Measurements from ENCODE around the gene KYAT1. TPM values are rescaled to one million over a fixed set of nuclear protein-coding genes. Genes with fewer than 3 reads are reported as not detected.
A peak's percentile ranks its signal among the peaks of the same experiment; 100 is the strongest.

The KYAT1 gene
- total and polyA plus RNA-seq, 2 of the 13 experiments (the other 11 are each of a cell fraction or from before 2014, with no cell fraction given), result 9.2 to 46.5 TPM

- TF ChIP-seq TBX2 (CRISPR knock-in tag; IDR thresholded peaks at IDR 0.05; ENCODE audit: borderline replicate concordance) (peak; percentile 95), ZBTB3 (CRISPR knock-in tag; IDR thresholded peaks at IDR 0.05; ENCODE audit: borderline replicate concordance, low read depth) (no peak), ZNF605 (CRISPR knock-in tag; IDR thresholded peaks at IDR 0.05) (peak; percentile 94), CBX2 (IDR thresholded peaks at IDR 0.05; ENCODE audit: low read depth, low read length) (no peak), CBX2 (CRISPR knock-in tag; IDR thresholded peaks at IDR 0.05; ENCODE audit: low read depth) (0 out of 2 replicates have a peak, but pooled peaks have one; percentile 67), NBN (conservative IDR thresholded peaks at IDR 0.05) (no peak), MED8 (CRISPR knock-in tag; IDR thresholded peaks at IDR 0.05; ENCODE audit: insufficient replicate concordance) (peak; percentile 77), CEBPB (IDR thresholded peaks at IDR 0.05; ENCODE audit: borderline replicate concordance, low read depth, low read length) (peak; percentile 86), ZNF432 (CRISPR knock-in tag; IDR thresholded peaks at IDR 0.05; ENCODE audit: borderline replicate concordance) (no peak), AHR (CRISPR knock-in tag; IDR thresholded peaks at IDR 0.05) (peak; percentile 87), SALL2 (CRISPR knock-in tag; IDR thresholded peaks at IDR 0.05) (peak; percentile 93), JUND (CRISPR knock-in tag; IDR thresholded peaks at IDR 0.05) (peak; percentile 26; the same call in 1 of the 2 replicates), ZNF329 (CRISPR knock-in tag; IDR thresholded peaks at IDR 0.05; ENCODE audit: low read depth) (peak; percentile 90), DNMT3B (CRISPR knock-in tag; conservative IDR thresholded peaks at IDR 0.05) (0 out of 2 replicates have a peak, but pooled peaks have one; percentile 65), ZNF136 (CRISPR knock-in tag; IDR thresholded peaks at IDR 0.05; ENCODE audit: low read depth) (0 out of 2 replicates have a peak, but pooled peaks have one; percentile 79), KLF6 (CRISPR knock-in tag; IDR thresholded peaks at IDR 0.05) (peak; percentile 92), NFIC (IDR thresholded peaks at IDR 0.05; ENCODE audit: low read length) (no peak), JDP2 (CRISPR knock-in tag; IDR thresholded peaks at IDR 0.05; ENCODE audit: borderline replicate concordance) (peak; percentile 73; the same call in 1 of the 2 replicates), CBX5 (CRISPR knock-in tag; IDR thresholded peaks at IDR 0.05; ENCODE audit: borderline replicate concordance) (0 out of 2 replicates have a peak, but pooled peaks have one; percentile 30), NCOR1 (IDR thresholded peaks at IDR 0.05; ENCODE audit: borderline replicate concordance, low read length) (peak; percentile 31; the same call in 1 of the 2 replicates), ZNF704 (CRISPR knock-in tag; IDR thresholded peaks at IDR 0.05; ENCODE audit: borderline replicate concordance) (peak; percentile 73; the same call in 1 of the 2 replicates), KDM3A (CRISPR knock-in tag; IDR thresholded peaks at IDR 0.05; ENCODE audit: low read depth) (no peak; the same call in 1 of the 2 replicates), ZNF234 (CRISPR knock-in tag; conservative IDR thresholded peaks at IDR 0.05) (peak; percentile 97), ZSCAN29 (CRISPR knock-in tag; conservative IDR thresholded peaks at IDR 0.05) (no peak; the same call in 1 of the 2 replicates), ZSCAN21 (CRISPR knock-in tag; IDR thresholded peaks at IDR 0.05; ENCODE audit: borderline replicate concordance) (peak; percentile 95), ZNF331 (CRISPR knock-in tag; IDR thresholded peaks at IDR 0.05) (peak; percentile 91)
- TF ChIP-seq, protein P1, sequence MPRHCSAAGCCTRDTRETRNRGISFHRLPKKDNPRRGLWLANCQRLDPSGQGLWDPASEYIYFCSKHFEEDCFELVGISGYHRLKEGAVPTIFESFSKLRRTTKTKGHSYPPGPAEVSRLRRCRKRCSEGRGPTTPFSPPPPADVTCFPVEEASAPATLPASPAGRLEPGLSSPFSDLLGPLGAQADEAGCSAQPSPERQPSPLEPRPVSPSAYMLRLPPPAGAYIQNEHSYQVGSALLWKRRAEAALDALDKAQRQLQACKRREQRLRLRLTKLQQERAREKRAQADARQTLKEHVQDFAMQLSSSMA (CRISPR knock-in tag; IDR thresholded peaks at IDR 0.05), result peak; percentile 81; the same call in 1 of the 2 replicates
- TF ChIP-seq, protein P2, sequence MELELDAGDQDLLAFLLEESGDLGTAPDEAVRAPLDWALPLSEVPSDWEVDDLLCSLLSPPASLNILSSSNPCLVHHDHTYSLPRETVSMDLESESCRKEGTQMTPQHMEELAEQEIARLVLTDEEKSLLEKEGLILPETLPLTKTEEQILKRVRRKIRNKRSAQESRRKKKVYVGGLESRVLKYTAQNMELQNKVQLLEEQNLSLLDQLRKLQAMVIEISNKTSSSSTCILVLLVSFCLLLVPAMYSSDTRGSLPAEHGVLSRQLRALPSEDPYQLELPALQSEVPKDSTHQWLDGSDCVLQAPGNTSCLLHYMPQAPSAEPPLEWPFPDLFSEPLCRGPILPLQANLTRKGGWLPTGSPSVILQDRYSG (CRISPR knock-in tag; IDR thresholded peaks at IDR 0.05), result peak; percentile 71; the same call in 1 of the 2 replicates
Observed at GRCh38 chr9:128786681-128787601, 94.8 kb downstream of the KYAT1 start, which contains the start of gene TBC1D13 (continued).
